ENCODE results near the gene MTHFSD. TPM values are rescaled to one million over a fixed set of nuclear protein-coding genes. Genes with fewer than 3 reads are reported as not detected.

MTHFSD gene
- total RNA-seq, 1 donor from 2014 or later: 35.0 TPM

GRCh38 chr16:86554599-86554916, 477 bp downstream of the MTHFSD start:
- intact Hi-C loops (cut with micrococcal nuclease): no loop called here
- Mint-ChIP-seq H3K9me3 (no peaks in the 10 kb centered on the region), H3K4me1 (peaks cover 22% of the 10 kb centered on the region), H3K27ac (peak overlapping the region; percentile 95), H3K4me3 (peak overlapping the region; percentile 95), H3K27me3 (no peaks in the 10 kb centered on the region), H3K36me3 (ENCODE audit: low read depth) (peaks cover 30% of the 10 kb centered on the region)
- TF ChIP-seq, protein P1, sequence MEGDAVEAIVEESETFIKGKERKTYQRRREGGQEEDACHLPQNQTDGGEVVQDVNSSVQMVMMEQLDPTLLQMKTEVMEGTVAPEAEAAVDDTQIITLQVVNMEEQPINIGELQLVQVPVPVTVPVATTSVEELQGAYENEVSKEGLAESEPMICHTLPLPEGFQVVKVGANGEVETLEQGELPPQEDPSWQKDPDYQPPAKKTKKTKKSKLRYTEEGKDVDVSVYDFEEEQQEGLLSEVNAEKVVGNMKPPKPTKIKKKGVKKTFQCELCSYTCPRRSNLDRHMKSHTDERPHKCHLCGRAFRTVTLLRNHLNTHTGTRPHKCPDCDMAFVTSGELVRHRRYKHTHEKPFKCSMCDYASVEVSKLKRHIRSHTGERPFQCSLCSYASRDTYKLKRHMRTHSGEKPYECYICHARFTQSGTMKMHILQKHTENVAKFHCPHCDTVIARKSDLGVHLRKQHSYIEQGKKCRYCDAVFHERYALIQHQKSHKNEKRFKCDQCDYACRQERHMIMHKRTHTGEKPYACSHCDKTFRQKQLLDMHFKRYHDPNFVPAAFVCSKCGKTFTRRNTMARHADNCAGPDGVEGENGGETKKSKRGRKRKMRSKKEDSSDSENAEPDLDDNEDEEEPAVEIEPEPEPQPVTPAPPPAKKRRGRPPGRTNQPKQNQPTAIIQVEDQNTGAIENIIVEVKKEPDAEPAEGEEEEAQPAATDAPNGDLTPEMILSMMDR (IDR thresholded peaks at IDR 0.05): no peak
- DNase-seq (no peak), ATAC-seq (ENCODE audit: low read depth) (no peak)
- ChIA-PET POLR2A (interaction anchor here (1.2 kb wide), 1 partner anchor 50 kb away, joined by 3 read pairs; no protein-coding TSS in a partner anchor), CTCF (no interaction called here)

DNA sequence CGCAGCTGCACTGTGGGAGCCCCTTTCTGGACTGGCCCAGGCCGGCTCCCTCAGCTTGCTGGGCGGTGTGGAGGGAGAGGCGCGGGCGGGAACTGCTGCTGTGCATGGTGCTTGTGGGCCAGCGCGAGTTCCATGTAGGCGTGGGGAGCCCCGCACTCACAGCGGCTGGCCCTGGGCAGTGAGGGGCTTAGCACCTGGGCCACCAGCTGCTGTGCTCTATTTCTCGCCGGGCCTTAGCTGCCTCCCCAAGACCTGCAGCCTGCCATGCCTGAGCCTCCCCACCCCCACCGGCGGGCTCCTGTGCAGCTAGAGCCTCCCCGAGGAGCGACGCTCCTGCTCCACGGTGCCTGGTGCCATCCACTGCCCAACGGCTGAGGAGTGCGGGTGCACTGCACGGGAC, 1.7 kb downstream of the MTHFSD start:
- TF ChIP-seq, protein P1 (IDR thresholded peaks at IDR 0.05): no peak
- DNase-seq: no peak
- intact Hi-C loops (cut with micrococcal nuclease): no loop called here
- POLR2A ChIA-PET: interaction anchor here (1.2 kb wide), 1 partner anchor 51 kb away, joined by 3 read pairs; no protein-coding TSS in a partner anchor
- CTCF ChIA-PET: no interaction called here
- no peak overlapping the region for H3K27ac Mint-ChIP-seq
- H3K9me3 Mint-ChIP-seq: no peaks in the 10 kb centered on the region
- H3K4me3 Mint-ChIP-seq: peak overlapping the region; percentile 95
- peaks cover 22% of the 10 kb centered on the region for H3K4me1 Mint-ChIP-seq
- no peaks in the 10 kb centered on the region for H3K27me3 Mint-ChIP-seq
- ATAC-seq (ENCODE audit: low read depth): no peak
- H3K36me3 Mint-ChIP-seq (ENCODE audit: low read depth): peaks cover 35% of the 10 kb centered on the region

GRCh38 chr16:86550281-86550680, 4.8 kb downstream of the MTHFSD start:
- no peaks in the 10 kb centered on the region for H3K27me3 Mint-ChIP-seq
- H3K27ac Mint-ChIP-seq: no peak overlapping the region
- intact Hi-C loops (cut with micrococcal nuclease): no loop called here
- peaks cover 16% of the 10 kb centered on the region for H3K4me1 Mint-ChIP-seq
- TF ChIP-seq, protein P1 (IDR thresholded peaks at IDR 0.05): no peak
- CTCF ChIA-PET: no interaction called here
- ATAC-seq (ENCODE audit: low read depth): no peak
- DNase-seq: no peak
- H3K36me3 Mint-ChIP-seq (ENCODE audit: low read depth): peaks cover 62% of the 10 kb centered on the region
- H3K9me3 Mint-ChIP-seq: no peaks in the 10 kb centered on the region
- H3K4me3 Mint-ChIP-seq: no peak overlapping the region
- POLR2A ChIA-PET: no interaction called here

DNA sequence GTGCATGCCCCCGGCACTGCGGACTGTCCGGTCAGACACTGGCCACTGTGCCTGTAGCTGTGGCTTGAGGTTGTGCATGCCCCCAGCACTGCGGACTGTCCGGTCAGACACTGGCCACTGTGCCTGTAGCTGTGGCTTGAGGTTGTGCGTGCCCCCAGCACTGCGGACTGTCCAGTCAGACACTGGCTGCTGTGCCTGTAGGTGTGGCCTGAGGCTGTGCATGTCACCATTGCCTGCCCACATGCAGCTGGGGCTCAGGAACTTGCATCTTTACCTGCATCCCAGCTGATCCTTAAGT, 5.2 kb downstream of the MTHFSD start:
- DNase-seq: no peak
- H3K27ac Mint-ChIP-seq: no peak overlapping the region

DNA sequence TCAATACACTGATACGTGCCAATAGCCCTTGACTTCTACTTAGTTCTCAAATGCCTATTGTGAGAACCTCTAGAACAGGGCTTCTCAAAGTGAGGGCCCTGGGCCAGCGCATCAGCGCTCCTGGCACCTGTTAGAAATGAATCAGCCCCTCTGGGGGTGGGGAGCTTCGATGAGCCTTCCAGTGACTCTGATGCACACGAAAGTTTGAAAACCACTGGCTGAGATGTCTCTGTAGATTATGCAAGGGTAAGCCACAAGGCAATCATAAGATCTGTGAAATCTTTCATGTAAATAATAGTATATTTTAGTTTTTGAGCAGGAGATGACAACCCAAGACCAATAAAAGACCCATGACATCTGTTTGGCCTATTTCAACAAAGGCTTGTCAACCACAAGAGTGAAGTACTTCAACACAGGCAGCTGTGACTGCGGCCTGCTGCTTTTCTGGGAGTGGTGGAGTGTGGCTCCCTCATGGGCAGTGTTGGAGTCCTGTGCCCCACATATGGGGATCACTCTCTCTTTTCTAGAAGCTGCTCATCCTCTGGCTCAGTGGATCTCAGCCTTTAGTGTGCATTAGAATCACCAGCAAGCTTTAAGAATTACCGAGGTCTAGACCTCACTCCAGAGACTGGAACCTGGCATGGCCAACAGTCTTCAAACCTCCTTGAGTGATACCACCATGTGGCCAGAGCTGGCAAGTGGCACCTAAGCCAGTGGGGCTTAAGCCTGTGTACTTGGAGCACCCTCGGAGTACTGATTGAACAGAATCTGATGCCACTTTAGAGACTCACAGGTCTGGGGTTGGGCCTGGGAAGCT, 5.8 kb downstream of the MTHFSD start:
- no peak overlapping the region for H3K4me3 Mint-ChIP-seq
- no peaks in the 10 kb centered on the region for H3K9me3 Mint-ChIP-seq
- H3K27ac Mint-ChIP-seq: no peak overlapping the region
- peaks cover 10% of the 10 kb centered on the region for H3K4me1 Mint-ChIP-seq
- ATAC-seq (ENCODE audit: low read depth): no peak
- no peaks in the 10 kb centered on the region for H3K27me3 Mint-ChIP-seq
- intact Hi-C loops (cut with micrococcal nuclease): no loop called here
- DNase-seq: no peak
- H3K36me3 Mint-ChIP-seq (ENCODE audit: low read depth): peaks cover 66% of the 10 kb centered on the region
- POLR2A ChIA-PET: no interaction called here
- TF ChIP-seq, protein P1 (IDR thresholded peaks at IDR 0.05): no peak
- CTCF ChIA-PET: no interaction called here

More for the DNA sequence above, 5.2 kb downstream of the MTHFSD start:
- H3K27me3 Mint-ChIP-seq: no peaks in the 10 kb centered on the region
- no peak for ATAC-seq (ENCODE audit: low read depth)
- H3K9me3 Mint-ChIP-seq: no peaks in the 10 kb centered on the region
- ChIA-PET POLR2A (no interaction called here), CTCF (no interaction called here)
- intact Hi-C loops (cut with micrococcal nuclease): no loop called here
- H3K36me3 Mint-ChIP-seq (ENCODE audit: low read depth): peaks cover 62% of the 10 kb centered on the region
- no peak overlapping the region for H3K4me3 Mint-ChIP-seq
- H3K4me1 Mint-ChIP-seq: peaks cover 12% of the 10 kb centered on the region
- TF ChIP-seq, protein P1 (IDR thresholded peaks at IDR 0.05): no peak

Data from activated B cell treated with CpG ODN at 0.5 μM for 24 hours (primary cell).